ENCODE measurements around the gene HDAC6.

The HDAC6 gene

GRCh38 chrX:48801280-48802088, at the start of gene HDAC6:
TSS of gene HDAC6 (plus strand) at chrX:48802067. CDS start at chrX:48802693, 626 bp downstream.
- peaks cover 3 to 13% of the 10 kb centered on the region in 2 donors for H3K36me3 ChIP-seq (ENCODE audit: control insufficient read depth in 1 of 2, insufficient read depth in 2 of 2, low read length in 2 of 2)
- no peaks in the 10 kb centered on the region for H3K27me3 ChIP-seq (ENCODE audit: low read depth, low read length)

GRCh38 chrX:48752498-48752897, 49.4 kb upstream of the HDAC6 start:
- H3K36me3 ChIP-seq (ENCODE audit: control insufficient read depth in 1 of 2, insufficient read depth in 2 of 2, low read length in 2 of 2): no peaks in the 10 kb centered on the region
- no peaks in the 10 kb centered on the region for H3K4me1 ChIP-seq (ENCODE audit: control insufficient read depth in 1 of 2, insufficient read depth in 2 of 2, low read length in 2 of 2)
- no peaks in the 10 kb centered on the region for H3K27me3 ChIP-seq (ENCODE audit: low read depth, low read length)
- no peak overlapping the region for H3K27ac ChIP-seq (ENCODE audit: low read length)
- H3K9me3 ChIP-seq (ENCODE audit: control insufficient read depth in 1 of 2, low read length in 2 of 2): no peaks in the 10 kb centered on the region
- no peak overlapping the region for H3K4me3 ChIP-seq (ENCODE audit: low read depth in 1 of 2, low read length in 2 of 2)

More at GRCh38 chrX:48801280-48802088, at the start of gene HDAC6:
- Histone ChIP-seq H3K4me1 (ENCODE audit: control insufficient read depth in 1 of 2, insufficient read depth in 2 of 2, low read length in 2 of 2) (peaks cover 4 to 5% of the 10 kb centered on the region in 2 donors), H3K27ac (ENCODE audit: low read length) (peak within 1 kb of the TSS; percentile 96), H3K9me3 (ENCODE audit: control insufficient read depth in 1 of 2, low read length in 2 of 2) (no peaks in the 10 kb centered on the region), H3K4me3 (ENCODE audit: low read depth in 1 of 2, low read length in 2 of 2) (peak within 1 kb of the TSS; percentile 63 to 75)

- Histone ChIP-seq H3K27ac (ENCODE audit: low read length) (no peak overlapping the region), H3K9me3 (ENCODE audit: control insufficient read depth in 1 of 2, low read length in 2 of 2) (no peaks in the 10 kb centered on the region), H3K36me3 (ENCODE audit: control insufficient read depth in 1 of 2, insufficient read depth in 2 of 2, low read length in 2 of 2) (no peaks in the 10 kb centered on the region), H3K4me3 (ENCODE audit: low read depth in 1 of 2, low read length in 2 of 2) (no peak overlapping the region), H3K4me1 (ENCODE audit: control insufficient read depth in 1 of 2, insufficient read depth in 2 of 2, low read length in 2 of 2) (no peaks in the 10 kb centered on the region), H3K27me3 (ENCODE audit: low read depth, low read length) (no peaks in the 10 kb centered on the region)
These were observed 48.1 kb upstream of the HDAC6 start for GRCh38 chrX:48753708-48754228.

- no peaks in the 10 kb centered on the region for H3K36me3 ChIP-seq (ENCODE audit: control insufficient read depth in 1 of 2, insufficient read depth in 2 of 2, low read length in 2 of 2)
- H3K4me3 ChIP-seq (ENCODE audit: low read depth in 1 of 2, low read length in 2 of 2): no peak overlapping the region
- no peaks in the 10 kb centered on the region for H3K4me1 ChIP-seq (ENCODE audit: control insufficient read depth in 1 of 2, insufficient read depth in 2 of 2, low read length in 2 of 2)
- no peaks in the 10 kb centered on the region for H3K27me3 ChIP-seq (ENCODE audit: low read depth, low read length)
- no peaks in the 10 kb centered on the region for H3K9me3 ChIP-seq (ENCODE audit: control insufficient read depth in 1 of 2, low read length in 2 of 2)
- H3K27ac ChIP-seq (ENCODE audit: low read length): no peak overlapping the region
These were observed 47.6 kb upstream of the HDAC6 start for GRCh38 chrX:48754238-48754637.

GRCh38 chrX:48761674-48762471, 40.0 kb upstream of the HDAC6 start, which contains the start of gene GLOD5:
TSS of gene GLOD5 (plus strand) at chrX:48761747. CDS start at chrX:48761791, 44 bp downstream.
- no peak within 1 kb of the TSS for H3K27ac ChIP-seq (ENCODE audit: low read length)
- no peak within 1 kb of the TSS for H3K4me3 ChIP-seq (ENCODE audit: low read depth in 1 of 2, low read length in 2 of 2)

GRCh38 chrX:48769230-48769629, 32.6 kb upstream of the HDAC6 start:
- Histone ChIP-seq H3K36me3 (ENCODE audit: control insufficient read depth in 1 of 2, insufficient read depth in 2 of 2, low read length in 2 of 2) (no peaks in the 10 kb centered on the region), H3K4me3 (ENCODE audit: low read depth in 1 of 2, low read length in 2 of 2) (no peak overlapping the region), H3K9me3 (ENCODE audit: control insufficient read depth in 1 of 2, low read length in 2 of 2) (no peaks in the 10 kb centered on the region), H3K4me1 (ENCODE audit: control insufficient read depth in 1 of 2, insufficient read depth in 2 of 2, low read length in 2 of 2) (no peaks in the 10 kb centered on the region), H3K27ac (ENCODE audit: low read length) (no peak overlapping the region), H3K27me3 (ENCODE audit: low read depth, low read length) (no peaks in the 10 kb centered on the region)

More at GRCh38 chrX:48761674-48762471, 40.0 kb upstream of the HDAC6 start, which contains the start of gene GLOD5:
- H3K4me1 ChIP-seq (ENCODE audit: control insufficient read depth in 1 of 2, insufficient read depth in 2 of 2, low read length in 2 of 2): no peaks in the 10 kb centered on the region
- no peaks in the 10 kb centered on the region for H3K27me3 ChIP-seq (ENCODE audit: low read depth, low read length)
- H3K9me3 ChIP-seq (ENCODE audit: control insufficient read depth in 1 of 2, low read length in 2 of 2): no peaks in the 10 kb centered on the region
- no peaks in the 10 kb centered on the region for H3K36me3 ChIP-seq (ENCODE audit: control insufficient read depth in 1 of 2, insufficient read depth in 2 of 2, low read length in 2 of 2)

GRCh38 chrX:48770296-48770695, 31.6 kb upstream of the HDAC6 start:
- Histone ChIP-seq H3K4me1 (ENCODE audit: control insufficient read depth in 1 of 2, insufficient read depth in 2 of 2, low read length in 2 of 2) (no peaks in the 10 kb centered on the region), H3K9me3 (ENCODE audit: control insufficient read depth in 1 of 2, low read length in 2 of 2) (no peaks in the 10 kb centered on the region), H3K36me3 (ENCODE audit: control insufficient read depth in 1 of 2, insufficient read depth in 2 of 2, low read length in 2 of 2) (no peaks in the 10 kb centered on the region), H3K4me3 (ENCODE audit: low read depth in 1 of 2, low read length in 2 of 2) (no peak overlapping the region), H3K27me3 (ENCODE audit: low read depth, low read length) (no peaks in the 10 kb centered on the region), H3K27ac (ENCODE audit: low read length) (no peak overlapping the region)

GRCh38 chrX:48772602-48773001, 29.3 kb upstream of the HDAC6 start:
- no peak overlapping the region for H3K27ac ChIP-seq (ENCODE audit: low read length)
- no peaks in the 10 kb centered on the region for H3K36me3 ChIP-seq (ENCODE audit: control insufficient read depth in 1 of 2, insufficient read depth in 2 of 2, low read length in 2 of 2)
- no peak overlapping the region for H3K4me3 ChIP-seq (ENCODE audit: low read depth in 1 of 2, low read length in 2 of 2)
- no peaks in the 10 kb centered on the region for H3K4me1 ChIP-seq (ENCODE audit: control insufficient read depth in 1 of 2, insufficient read depth in 2 of 2, low read length in 2 of 2)
- no peaks in the 10 kb centered on the region for H3K27me3 ChIP-seq (ENCODE audit: low read depth, low read length)
- H3K9me3 ChIP-seq (ENCODE audit: control insufficient read depth in 1 of 2, low read length in 2 of 2): no peaks in the 10 kb centered on the region

GRCh38 chrX:48776818-48777439, 24.9 kb upstream of the HDAC6 start:
- no peak overlapping the region for H3K27ac ChIP-seq (ENCODE audit: low read length)
- no peaks in the 10 kb centered on the region for H3K9me3 ChIP-seq (ENCODE audit: control insufficient read depth in 1 of 2, low read length in 2 of 2)
- H3K27me3 ChIP-seq (ENCODE audit: low read depth, low read length): no peaks in the 10 kb centered on the region
- H3K4me1 ChIP-seq (ENCODE audit: control insufficient read depth in 1 of 2, insufficient read depth in 2 of 2, low read length in 2 of 2): no peaks in the 10 kb centered on the region
- no peak overlapping the region for H3K4me3 ChIP-seq (ENCODE audit: low read depth in 1 of 2, low read length in 2 of 2)
- H3K36me3 ChIP-seq (ENCODE audit: control insufficient read depth in 1 of 2, insufficient read depth in 2 of 2, low read length in 2 of 2): no peaks in the 10 kb centered on the region

- no peaks in the 10 kb centered on the region for H3K9me3 ChIP-seq (ENCODE audit: control insufficient read depth in 1 of 2, low read length in 2 of 2)
- H3K27me3 ChIP-seq (ENCODE audit: low read depth, low read length): no peaks in the 10 kb centered on the region
- H3K4me3 ChIP-seq (ENCODE audit: low read depth in 1 of 2, low read length in 2 of 2): no peak overlapping the region
- no peaks in the 10 kb centered on the region for H3K36me3 ChIP-seq (ENCODE audit: control insufficient read depth in 1 of 2, insufficient read depth in 2 of 2, low read length in 2 of 2)
- no peaks in the 10 kb centered on the region for H3K4me1 ChIP-seq (ENCODE audit: control insufficient read depth in 1 of 2, insufficient read depth in 2 of 2, low read length in 2 of 2)
- H3K27ac ChIP-seq (ENCODE audit: low read length): no peak overlapping the region
These were observed 22.5 kb upstream of the HDAC6 start for GRCh38 chrX:48779399-48779798.

GRCh38 chrX:48781705-48782104, 20.2 kb upstream of the HDAC6 start:
- Histone ChIP-seq H3K27me3 (ENCODE audit: low read depth, low read length) (no peaks in the 10 kb centered on the region), H3K4me1 (ENCODE audit: control insufficient read depth in 1 of 2, insufficient read depth in 2 of 2, low read length in 2 of 2) (no peaks in the 10 kb centered on the region), H3K9me3 (ENCODE audit: control insufficient read depth in 1 of 2, low read length in 2 of 2) (no peaks in the 10 kb centered on the region), H3K4me3 (ENCODE audit: low read depth in 1 of 2, low read length in 2 of 2) (no peak overlapping the region), H3K36me3 (ENCODE audit: control insufficient read depth in 1 of 2, insufficient read depth in 2 of 2, low read length in 2 of 2) (no peaks in the 10 kb centered on the region), H3K27ac (ENCODE audit: low read length) (no peak overlapping the region)

Measured in muscle layer of duodenum (tissue), 2 donors.